Uterus (tissue), 4 donors: ENCODE results near the gene OR6J1. TPM values are rescaled to one million over a fixed set of nuclear protein-coding genes. Genes with fewer than 3 reads are reported as not detected.
A peak's percentile ranks its signal among the peaks of the same experiment; 100 is the strongest.

Source experiments
- DNase-seq, 2 donors: peaks; one replicate each; pipeline ENCODE4 v3.0.0-alpha.2; 2019 to 2020
- H3K27ac ChIP-seq, 2 donors: fragments of 200-600 bp; sonication (generic); 1 replicate in 1 of 2; 2 replicates in 1 of 2; pipeline ENCODE4 v1.5.1; 2016 to 2018
- H3K27me3 ChIP-seq, 2 donors: fragments of 200-600 bp; sonication (generic); one replicate each; pipeline ENCODE4 v1.5.1; 2018 to 2019; ENCODE audit warnings: control low read depth in 1 of 2
- H3K36me3 ChIP-seq, 2 donors: fragments of 200-600 bp; sonication (generic); one replicate each; pipeline ENCODE4 v1.5.1; 2019; ENCODE audit warnings: control low read depth in 1 of 2
- H3K4me1 ChIP-seq, 2 donors: fragments of 200-600 bp; sonication (generic); one replicate each; pipeline ENCODE4 v1.5.1; 2018 to 2019; ENCODE audit warnings: control low read depth in 1 of 2
- H3K4me3 ChIP-seq, 2 donors: fragments of 200-600 bp; sonication (generic); 1 replicate in 1 of 2; 2 replicates in 1 of 2; pipeline ENCODE4 v1.5.1; 2018 to 2019; ENCODE audit warnings: mild to moderate bottlenecking in 1 of 2
- H3K9me3 ChIP-seq, 2 donors: fragments of 200-600 bp; sonication (generic); one replicate each; pipeline ENCODE4 v1.5.1; 2019; ENCODE audit warnings: control low read depth in 1 of 2
- POLR2A ChIP-seq, 2 donors: fragments of 450-650 bp; IDR thresholded peaks; one replicate each; pipeline ENCODE4 v1.6.1; 2016; ENCODE audit warnings: antibody characterized with exemption in 2 of 2, mild to moderate bottlenecking in 1 of 2, moderate library complexity in 1 of 2
- intact Hi-C: fragments of 100-400 bp; cut with DNase I; formaldehyde crosslinking; loops from one replicate; pipeline ENCODE4 v1.15.1; 2023; ENCODE audit warnings: low total_unique reads
- total RNA-seq, 4 donors: library from RNA; depleted of rRNA in 3 of 4; stranded (reverse); fragments of >200 nt in 3 of 4; gene quantifications; one replicate each; pipeline versions ENCODE4 v1.1.0 to v1.2.4, GENCODE V29; 2014 to 2023
- TF ChIP-seq, protein P1 (sequence below), 4 experiments: fragments of 200-600 bp in 2 of 4; fragments of 450-650 bp in 2 of 4; sonication (generic) in 2 of 4; IDR thresholded peaks; one replicate each; pipeline ENCODE4 v1.5.1; 2016 to 2019; ENCODE audit warnings: antibody characterized with exemption in 4 of 4, mild to moderate bottlenecking in 2 of 4, moderate library complexity in 1 of 4
- donor health status: DM: yes; HTN: yes; CAD: no.

The OR6J1 gene
- total RNA-seq, 4 donors from 2014 or later, result 0.14 TPM; not detected in 3

DNA sequence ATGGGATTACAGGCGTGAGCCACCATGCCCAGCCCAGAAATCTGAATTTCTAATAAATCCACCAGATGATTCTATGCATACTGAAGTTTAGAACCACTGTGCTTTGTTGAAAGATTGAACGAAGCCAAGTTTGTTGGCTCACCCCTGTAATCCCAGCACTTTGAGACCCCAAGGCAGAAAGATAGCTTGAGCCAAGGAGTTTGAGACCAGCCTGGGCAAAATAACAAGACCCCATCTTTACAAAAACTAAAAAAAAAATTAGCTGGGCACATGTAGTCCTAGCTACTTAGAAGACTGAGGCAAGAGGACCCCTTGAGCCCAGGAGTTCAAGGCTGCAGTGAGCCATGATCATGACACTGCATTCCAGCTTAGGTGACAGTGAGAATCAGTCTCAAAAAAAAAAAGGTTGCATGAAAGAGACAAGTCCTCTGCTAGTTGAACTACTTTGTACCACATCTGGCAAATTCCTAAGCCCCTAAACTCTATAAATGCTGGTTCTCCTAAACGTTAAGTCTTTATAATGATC, 47.7 kb downstream of the OR6J1 start:
- H3K27ac ChIP-seq, result no peak overlapping the region
- H3K4me3 ChIP-seq, result no peak overlapping the region
- TF ChIP-seq POLR2A (IDR thresholded peaks at IDR 0.05), result no peak
- TF ChIP-seq, protein P1, sequence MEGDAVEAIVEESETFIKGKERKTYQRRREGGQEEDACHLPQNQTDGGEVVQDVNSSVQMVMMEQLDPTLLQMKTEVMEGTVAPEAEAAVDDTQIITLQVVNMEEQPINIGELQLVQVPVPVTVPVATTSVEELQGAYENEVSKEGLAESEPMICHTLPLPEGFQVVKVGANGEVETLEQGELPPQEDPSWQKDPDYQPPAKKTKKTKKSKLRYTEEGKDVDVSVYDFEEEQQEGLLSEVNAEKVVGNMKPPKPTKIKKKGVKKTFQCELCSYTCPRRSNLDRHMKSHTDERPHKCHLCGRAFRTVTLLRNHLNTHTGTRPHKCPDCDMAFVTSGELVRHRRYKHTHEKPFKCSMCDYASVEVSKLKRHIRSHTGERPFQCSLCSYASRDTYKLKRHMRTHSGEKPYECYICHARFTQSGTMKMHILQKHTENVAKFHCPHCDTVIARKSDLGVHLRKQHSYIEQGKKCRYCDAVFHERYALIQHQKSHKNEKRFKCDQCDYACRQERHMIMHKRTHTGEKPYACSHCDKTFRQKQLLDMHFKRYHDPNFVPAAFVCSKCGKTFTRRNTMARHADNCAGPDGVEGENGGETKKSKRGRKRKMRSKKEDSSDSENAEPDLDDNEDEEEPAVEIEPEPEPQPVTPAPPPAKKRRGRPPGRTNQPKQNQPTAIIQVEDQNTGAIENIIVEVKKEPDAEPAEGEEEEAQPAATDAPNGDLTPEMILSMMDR (IDR thresholded peaks at IDR 0.05), result no peak
- no peaks in the 10 kb centered on the region for H3K9me3 ChIP-seq
- no peaks in the 10 kb centered on the region for H3K36me3 ChIP-seq
- no peak for DNase-seq
- H3K27me3 ChIP-seq, result no peaks in the 10 kb centered on the region
- intact Hi-C loops, result no loop called here
- H3K4me1 ChIP-seq, result peaks cover 0 to 9% of the 10 kb centered on the region in 2 donors

DNA sequence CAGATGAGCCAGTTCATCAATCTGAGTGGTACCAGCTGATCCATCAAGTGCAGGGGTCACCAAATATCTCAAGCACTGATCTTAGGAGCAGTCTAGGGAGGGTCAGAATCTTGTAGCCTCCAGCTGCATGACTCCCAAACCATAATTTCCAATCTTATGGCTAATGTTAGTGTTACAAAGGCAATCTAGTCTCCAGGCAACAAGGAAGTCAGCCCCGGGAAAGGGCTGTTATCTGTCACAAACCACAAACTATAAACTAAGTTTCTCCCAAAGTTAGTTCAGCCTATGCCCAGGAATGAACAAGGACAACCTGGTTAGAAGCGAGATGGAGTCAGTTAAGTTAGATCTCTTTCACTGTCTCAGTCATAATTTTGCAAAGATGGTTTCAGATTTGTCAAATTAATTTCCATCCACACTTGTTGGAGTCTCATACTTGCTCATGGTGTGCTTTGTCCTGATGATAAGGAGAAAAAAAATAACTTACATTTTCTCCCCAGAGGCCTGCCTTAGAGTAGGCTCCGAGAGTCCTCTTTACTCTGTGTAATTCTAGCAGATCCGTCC, 49.9 kb downstream of the OR6J1 start:
- intact Hi-C loops, result no loop called here
- H3K4me3 ChIP-seq, result no peak overlapping the region
- H3K4me1 ChIP-seq, result peaks cover 0 to under 1% of the 10 kb centered on the region in 2 donors
- DNase-seq, result no peak
- no peak overlapping the region for H3K27ac ChIP-seq
- no peak for TF ChIP-seq POLR2A (IDR thresholded peaks at IDR 0.05)
- TF ChIP-seq, protein P1 (IDR thresholded peaks at IDR 0.05), result no peak
- H3K27me3 ChIP-seq, result no peaks in the 10 kb centered on the region
- no peaks in the 10 kb centered on the region for H3K36me3 ChIP-seq
- H3K9me3 ChIP-seq, result no peaks in the 10 kb centered on the region

DNA sequence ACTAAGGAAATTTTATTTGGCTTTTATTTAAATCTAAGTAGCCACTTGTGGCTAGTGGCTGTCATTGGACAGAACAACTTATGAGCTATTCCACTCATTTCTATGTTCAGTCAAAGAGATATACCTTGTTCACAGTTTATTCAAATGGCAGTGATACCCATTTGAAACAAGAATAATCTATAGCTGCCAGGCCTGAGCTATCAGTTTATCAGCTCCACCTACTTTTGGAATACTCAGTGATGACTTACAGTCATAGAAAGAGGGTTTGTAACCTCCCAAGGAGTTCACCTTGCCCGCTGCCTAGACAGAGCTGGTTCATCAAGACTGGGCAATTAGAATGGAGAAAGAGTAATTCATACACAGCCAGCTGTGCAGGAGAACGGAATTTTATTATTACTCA, 50.6 kb downstream of the OR6J1 start:
- Histone ChIP-seq H3K9me3 (no peaks in the 10 kb centered on the region), H3K27me3 (no peaks in the 10 kb centered on the region), H3K4me1 (no peaks in the 10 kb centered on the region), H3K27ac (no peak overlapping the region), H3K4me3 (no peak overlapping the region), H3K36me3 (no peaks in the 10 kb centered on the region)
- intact Hi-C loops, result no loop called here
- DNase-seq, result no peak
- TF ChIP-seq POLR2A (IDR thresholded peaks at IDR 0.05), result no peak
- TF ChIP-seq, protein P1 (IDR thresholded peaks at IDR 0.05), result no peak

DNA sequence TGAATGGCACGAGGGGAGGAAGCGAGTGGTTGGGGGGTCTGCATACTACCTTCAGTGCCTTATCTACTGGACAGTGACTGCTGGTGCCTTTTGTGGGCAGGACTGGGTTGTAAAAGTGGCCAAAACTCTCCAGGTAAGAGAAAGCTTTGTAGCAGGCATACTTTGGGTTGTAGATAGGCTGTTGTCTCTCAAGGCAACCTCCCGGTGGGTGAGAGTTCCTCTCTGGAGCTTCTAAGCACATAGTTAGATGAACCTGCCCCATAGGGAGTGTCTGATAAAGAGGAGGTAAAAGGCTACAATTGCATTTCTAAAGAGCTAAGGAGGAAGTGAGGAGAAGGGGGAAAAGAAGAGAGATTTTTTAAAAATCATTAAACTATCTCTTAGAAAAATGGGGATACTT, 51.0 kb downstream of the OR6J1 start:
- Histone ChIP-seq H3K9me3 (no peaks in the 10 kb centered on the region), H3K27ac (no peak overlapping the region), H3K27me3 (no peaks in the 10 kb centered on the region), H3K36me3 (no peaks in the 10 kb centered on the region), H3K4me1 (no peaks in the 10 kb centered on the region), H3K4me3 (no peak overlapping the region)
- DNase-seq, result no peak
- TF ChIP-seq, protein P1 (IDR thresholded peaks at IDR 0.05), result no peak
- no peak for TF ChIP-seq POLR2A (IDR thresholded peaks at IDR 0.05)
- intact Hi-C loops, result no loop called here

DNA sequence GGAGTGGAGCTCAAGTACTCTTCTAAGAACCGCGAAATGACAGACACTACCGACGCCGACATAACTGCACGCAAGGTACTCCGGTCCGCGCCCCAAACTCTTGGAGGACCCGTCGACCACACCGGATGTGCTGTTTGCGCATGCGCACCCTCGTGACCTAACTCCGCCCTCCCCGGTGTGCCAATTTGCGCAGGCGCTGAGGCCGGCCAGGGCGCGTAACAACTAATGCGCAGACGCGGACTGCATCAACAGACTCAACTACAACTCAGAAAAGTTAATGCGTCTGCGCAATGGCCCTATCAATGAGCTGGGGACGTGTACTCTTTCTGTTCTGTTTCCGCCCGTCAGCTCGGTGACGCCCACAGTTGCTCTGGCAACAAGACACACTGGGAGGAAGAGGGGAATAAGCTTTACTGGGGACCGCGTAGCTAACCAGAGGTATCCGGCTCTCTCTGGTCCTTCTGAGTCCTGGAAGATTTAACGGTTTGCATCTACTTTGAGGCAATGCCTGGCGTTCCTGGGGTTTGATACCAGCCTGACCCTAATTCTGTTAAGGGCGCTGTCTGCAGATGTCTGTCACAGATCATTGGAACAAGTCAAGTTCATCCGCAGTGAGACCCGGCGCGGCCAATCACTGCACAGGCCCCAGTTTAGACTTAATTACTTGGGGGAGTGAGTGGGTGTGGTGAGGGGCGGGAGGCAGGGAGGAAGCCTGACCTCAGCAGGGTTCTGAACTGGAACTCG, 54.9 kb downstream of the OR6J1 start, which contains the start of gene DAD1:
DAD1 (minus strand) TSS at position 129 of the 744 bp plus-strand sequence; CDS start at position 62, 67 bp downstream.
- H3K4me3 ChIP-seq, result peak within 1 kb of the TSS; percentile 82 to 96
- no peaks in the 10 kb centered on the region for H3K36me3 ChIP-seq
- intact Hi-C loops, result no loop called here
- H3K9me3 ChIP-seq, result no peaks in the 10 kb centered on the region
- DNase-seq, result peak; percentile 99
- no peaks in the 10 kb centered on the region for H3K27me3 ChIP-seq
- peaks cover 0 to 4% of the 10 kb centered on the region in 2 donors for H3K4me1 ChIP-seq
- peak within 1 kb of the TSS; percentile 91 to 92 for H3K27ac ChIP-seq
- TF ChIP-seq, protein P1 (IDR thresholded peaks at IDR 0.05), result no peak
- TF ChIP-seq POLR2A (IDR thresholded peaks at IDR 0.05), result peak; percentile 78 to 93
